Left forelimb (tissue), 1 donor: ENCODE data around the gene ABHD16B.
"Not testable (repeated sequence)": the region's sequence is repeated elsewhere in the genome, so short reads cannot be mapped to it uniquely, and the experiment has no call there.

Experiments used
- DNase-seq: peaks from one replicate; pipeline ENCODE4 v3.0.0-alpha.2; 2018; ENCODE audit warnings: low spot score

ABHD16B gene

DNA sequence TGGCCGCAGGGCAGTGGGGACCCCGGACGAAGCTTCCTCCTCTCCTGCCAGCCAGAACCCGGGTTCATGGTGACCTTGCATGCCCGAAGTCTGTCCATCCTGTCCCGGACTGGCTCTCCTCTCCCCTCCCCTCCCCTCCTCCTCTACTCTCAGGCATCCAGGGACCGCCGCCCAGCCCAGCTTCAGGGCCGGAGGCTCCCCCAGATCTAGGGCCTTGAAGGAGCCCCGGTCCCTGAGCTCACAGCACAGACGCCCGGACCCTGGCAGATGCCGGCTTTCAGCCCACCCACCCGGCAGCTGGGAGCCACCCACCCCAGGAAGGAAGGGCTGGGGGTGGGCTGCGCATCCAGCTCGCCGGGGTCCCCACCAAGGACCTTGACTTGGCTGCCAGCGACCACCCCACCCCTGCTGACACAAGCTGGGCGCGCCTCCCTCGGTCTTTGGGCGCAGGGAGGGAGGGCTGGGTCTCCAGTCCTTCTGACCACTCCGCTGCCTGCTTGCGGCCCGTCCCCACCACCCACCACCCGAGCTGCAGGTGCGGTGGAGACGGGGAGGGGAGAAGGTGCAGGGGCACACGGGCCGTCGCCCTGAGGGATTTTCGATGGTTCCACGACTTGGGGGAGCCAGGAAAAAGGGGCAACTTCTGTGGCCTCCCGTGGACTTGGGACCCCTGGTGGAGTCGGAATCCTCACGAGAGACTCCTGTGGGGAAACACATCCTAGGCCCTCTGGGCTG lies 5.8 kb upstream of the ABHD16B start:
- DNase-seq, result no peak

GRCh38 chr20:63856098-63856511 lies 5.2 kb upstream of the ABHD16B start:
- DNase-seq, result no peak

DNA sequence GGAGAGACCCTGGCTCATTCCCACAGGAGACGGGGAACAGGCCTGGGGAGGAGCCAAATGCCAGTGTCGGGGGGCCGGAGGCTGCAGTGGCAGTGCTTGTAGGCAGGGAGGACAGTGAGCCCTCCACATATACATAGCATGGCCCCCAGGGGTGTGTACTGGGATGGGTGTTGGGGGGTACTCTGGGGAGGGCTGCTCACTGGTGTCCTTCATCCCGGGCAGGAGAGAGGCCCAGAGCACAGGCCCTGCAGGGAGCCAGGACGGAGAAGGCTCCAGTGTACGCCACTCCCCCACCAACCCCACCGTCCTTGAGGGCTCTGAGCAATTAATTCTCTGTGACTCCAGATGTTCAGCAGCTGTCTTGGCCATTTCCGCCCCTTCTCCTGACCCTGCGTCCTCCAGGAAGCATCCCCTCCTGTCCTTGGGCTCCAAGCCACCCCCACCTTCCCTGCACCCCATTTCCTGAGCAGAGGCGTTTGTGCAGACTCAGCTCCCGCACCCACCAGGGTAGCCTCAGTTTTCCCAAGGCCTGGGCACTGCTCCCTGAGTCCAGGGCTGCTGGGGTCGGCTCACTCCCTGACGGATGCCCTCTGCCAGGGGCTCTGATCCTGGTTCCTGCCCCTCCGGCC lies 3.4 kb upstream of the ABHD16B start:
- DNase-seq, result peak; percentile 74

DNA sequence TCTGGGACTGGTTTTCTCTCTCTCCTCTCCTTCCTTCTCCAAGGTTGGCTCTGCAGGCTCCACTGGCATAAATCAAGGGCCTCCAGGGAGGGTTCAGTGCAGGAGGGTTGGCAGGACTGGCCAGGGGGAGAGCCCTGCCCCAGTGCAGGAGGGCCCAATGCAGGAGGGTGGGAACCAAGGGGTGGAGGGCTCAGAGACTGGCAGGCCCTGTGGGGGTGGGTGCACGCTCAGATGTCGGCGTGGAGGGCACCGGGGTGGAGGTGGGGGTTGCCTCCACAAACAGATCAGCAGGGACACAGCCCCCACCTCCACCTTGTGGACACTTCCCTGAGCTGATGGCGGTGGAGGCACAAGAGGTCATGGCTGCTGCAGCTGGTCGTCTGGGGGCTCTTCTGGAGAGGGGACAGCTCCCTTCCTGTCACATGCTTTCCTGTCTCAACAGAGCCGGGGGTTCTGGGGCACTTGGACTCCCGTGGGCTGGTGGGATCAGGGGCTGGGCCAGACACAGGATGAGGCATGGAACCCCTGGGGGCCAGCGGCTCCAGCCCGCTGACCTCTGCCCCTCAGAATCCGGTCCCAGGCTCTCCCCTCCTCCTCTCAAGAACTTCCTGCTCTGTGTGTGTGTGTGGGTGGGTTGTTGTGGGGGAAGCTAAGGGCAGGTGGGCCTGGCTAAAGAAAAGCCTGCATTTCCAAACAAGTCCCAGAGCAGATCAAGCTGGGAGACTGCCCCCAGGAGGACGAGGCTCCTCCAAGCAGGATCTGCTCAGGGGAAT lies 2.7 kb upstream of the ABHD16B start:
- peak; percentile 74 for DNase-seq

- DNase-seq, result no peak
Observed at GRCh38 chr20:63859166-63859699, 2.1 kb upstream of the ABHD16B start.

DNA sequence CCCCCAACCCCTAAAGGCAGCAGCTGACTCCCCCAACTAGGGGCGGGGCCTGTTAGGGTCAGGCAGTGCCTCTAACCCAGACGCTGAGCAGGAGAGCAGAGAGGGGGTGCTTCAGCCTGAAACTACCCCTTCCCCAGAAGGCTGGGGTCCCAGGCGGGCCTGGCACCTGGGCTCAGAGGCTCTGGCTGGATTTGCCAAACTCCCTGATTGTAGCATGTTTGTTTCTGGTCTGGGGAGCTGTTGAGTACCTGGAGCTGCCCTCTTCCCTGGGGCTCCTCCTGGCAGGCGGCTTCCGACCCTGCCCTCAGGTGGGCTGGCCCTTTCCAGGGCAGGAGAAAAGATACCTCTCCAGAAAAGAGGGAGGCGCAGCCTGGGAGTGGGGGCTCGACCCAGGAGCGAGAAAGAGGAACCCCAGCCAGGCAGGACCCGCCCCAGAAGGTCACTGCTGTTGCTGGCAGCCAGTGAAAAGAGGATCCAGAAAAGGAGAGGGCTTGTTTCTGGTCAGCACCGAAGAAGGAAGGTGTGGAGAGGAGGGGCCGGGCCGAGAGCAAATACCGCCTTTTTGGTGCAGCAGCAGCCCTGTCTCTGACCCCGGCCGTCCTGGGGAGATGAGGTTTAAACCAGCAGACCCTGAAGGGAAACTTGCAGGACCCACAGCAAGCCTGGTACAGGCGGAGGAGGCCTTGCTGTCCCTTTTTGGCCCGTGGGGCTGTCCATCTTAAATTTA lies 810 bp upstream of the ABHD16B start:
- no peak for DNase-seq

DNA sequence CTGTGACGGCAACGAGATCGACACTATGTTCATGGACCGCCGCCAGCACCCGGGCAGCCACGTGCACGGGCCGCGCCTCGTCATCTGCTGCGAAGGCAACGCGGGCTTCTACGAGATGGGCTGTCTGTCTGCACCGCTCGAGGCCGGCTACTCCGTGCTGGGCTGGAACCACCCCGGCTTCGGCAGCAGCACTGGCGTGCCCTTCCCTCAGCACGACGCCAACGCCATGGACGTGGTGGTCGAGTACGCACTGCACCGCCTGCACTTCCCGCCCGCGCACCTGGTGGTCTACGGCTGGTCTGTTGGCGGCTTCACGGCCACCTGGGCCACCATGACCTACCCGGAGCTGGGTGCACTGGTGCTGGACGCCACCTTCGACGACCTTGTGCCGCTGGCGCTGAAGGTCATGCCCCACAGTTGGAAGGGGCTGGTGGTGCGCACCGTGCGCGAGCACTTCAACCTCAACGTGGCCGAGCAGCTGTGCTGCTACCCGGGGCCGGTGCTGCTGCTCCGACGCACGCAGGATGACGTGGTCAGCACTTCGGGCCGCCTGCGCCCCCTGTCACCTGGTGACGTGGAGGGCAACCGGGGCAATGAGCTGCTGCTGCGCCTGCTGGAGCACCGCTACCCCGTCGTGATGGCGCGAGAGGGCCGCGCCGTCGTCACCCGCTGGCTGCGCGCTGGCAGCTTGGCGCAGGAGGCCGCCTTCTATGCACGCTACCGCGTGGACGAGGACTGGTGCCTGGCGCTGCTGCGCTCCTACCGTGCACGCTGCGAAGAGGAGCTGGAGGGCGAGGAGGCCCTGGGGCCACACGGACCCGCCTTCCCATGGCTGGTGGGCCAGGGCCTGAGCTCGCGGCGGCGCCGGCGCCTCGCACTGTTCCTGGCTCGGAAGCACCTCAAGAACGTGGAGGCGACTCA lies 943 bp downstream of the ABHD16B start:
- DNase-seq, result no peak

DNA sequence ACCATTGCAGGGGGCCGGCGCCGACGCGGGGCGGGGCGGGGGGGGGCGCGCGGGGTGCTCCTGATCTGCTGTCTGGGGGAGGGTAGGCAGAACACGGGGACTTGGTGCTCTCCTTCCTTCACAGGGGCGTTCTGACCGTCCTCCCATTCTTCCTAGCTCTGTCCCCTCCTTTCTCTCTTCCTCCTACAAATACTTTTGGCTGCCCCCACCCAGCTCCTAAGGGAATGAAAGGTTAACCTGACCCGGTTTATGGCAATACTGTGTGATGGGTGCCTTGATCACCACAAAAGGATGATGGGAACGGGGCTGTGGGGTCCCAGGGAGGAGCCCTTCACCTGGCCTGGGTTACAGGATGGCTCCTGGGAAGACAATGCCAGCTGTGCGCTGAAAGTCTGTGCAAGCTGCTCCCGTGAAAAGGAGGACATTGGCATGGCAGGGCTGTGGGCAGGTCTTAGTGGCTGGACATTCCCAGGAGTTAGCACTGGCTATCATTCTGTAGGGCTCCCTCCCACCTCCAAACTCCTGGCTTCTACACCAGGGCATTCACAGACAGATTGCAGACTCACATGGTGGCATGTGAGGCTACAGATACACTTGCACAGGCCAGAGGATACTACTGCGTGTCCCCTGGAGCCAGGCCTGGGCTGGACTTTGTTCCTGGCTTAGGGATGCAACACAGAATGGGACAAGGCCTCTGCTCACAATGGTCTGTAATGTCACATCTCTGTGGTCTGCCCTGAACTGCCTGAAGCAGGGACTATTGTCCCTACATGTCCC lies 1.9 kb downstream of the ABHD16B start:
- no peak for DNase-seq

DNA sequence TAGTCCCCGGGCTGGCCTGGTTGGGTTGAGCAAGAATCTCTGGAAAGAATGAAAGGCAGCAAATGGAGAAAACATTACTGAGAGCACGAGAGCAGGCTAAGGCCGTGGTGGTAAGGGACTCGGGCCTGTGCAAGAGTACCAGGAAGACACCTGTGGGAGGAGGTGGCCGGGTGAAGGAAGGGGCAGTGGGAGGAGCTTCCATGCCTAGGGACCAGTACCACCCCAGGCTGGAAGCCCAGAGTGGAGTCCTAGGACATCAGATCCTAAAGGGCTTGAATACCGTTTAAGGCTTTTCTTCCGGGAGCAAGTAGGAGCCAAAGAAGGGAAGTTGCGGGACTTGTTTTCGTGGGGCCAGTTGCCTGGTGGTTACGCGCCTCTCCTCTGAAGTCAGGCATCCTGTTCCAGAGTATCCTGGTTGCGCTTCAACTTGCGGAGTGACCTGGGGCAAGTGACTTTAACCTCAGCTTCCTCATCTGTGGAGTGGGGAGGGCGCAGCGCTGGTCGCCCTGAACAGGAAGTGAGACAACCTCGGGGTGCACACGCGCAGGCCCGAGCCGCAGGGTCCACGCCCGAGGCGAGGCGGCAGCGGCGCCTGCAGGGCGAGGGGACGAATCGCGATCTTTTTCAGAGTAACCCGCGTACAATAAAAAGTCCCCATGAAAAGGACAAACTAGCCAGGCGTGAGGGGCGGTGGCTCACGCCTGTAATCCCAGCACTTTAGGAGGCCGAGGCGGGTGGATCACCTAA lies 2.7 kb downstream of the ABHD16B start:
- peak; percentile 80 for DNase-seq

DNA sequence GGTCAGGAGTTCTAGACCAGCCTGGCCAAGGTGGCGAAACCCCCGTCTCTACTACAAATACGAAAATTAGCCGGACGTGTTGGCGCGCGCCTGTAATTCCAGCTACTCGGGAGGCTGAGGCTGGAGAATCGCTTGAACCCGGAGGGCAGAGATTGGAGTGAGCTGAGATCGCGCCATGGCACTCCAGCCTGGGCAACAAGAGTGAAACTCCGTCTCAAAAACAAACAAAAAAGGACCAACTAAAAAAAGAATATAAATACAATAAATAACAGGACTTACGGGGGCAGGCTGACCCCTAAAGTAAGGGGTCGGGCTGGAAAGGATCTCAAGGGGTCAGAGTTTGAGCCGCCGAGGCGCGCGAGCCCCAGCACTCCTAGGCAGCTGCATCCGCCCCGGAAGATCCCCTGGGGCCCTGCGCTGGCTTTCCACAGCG lies 3.3 kb downstream of the ABHD16B start:
- no peak for DNase-seq

- peak; percentile 98 for DNase-seq
Observed at GRCh38 chr20:63864978-63865640, 3.8 kb downstream of the ABHD16B start, which contains the start of gene TPD52L2. TPD52L2 (plus strand) TSS chr20:63865270; CDS start chr20:63865366, 96 bp downstream.

- DNase-seq, result not testable (repeated sequence)
Observed at GRCh38 chr20:63867042-63867441, 5.7 kb downstream of the ABHD16B start.

DNA sequence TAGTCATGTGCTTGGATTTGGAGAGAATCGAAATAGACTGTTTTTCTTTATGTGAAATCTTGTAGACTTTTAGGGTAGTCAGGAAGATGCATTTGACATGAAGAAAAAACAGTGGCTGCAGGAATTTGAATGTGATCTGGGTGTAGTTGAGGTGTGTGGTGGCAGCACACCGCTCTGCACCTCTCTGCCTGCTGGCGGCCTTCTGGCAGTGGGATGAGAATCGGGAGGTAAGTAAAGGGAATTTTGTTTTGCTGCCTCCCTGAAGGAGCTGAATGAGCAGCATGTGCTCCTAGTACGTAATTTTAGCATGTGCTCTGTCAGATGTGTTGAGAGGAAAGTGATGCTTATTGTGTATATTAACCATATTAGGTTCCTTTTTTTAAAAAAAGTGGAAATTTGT lies 7.0 kb downstream of the ABHD16B start:
- no peak for DNase-seq

- DNase-seq, result no peak
Observed at GRCh38 chr20:63873477-63873971, 12.2 kb downstream of the ABHD16B start.

GRCh38 chr20:63874241-63874640 lies 12.9 kb downstream of the ABHD16B start:
- not testable (repeated sequence) for DNase-seq

DNA sequence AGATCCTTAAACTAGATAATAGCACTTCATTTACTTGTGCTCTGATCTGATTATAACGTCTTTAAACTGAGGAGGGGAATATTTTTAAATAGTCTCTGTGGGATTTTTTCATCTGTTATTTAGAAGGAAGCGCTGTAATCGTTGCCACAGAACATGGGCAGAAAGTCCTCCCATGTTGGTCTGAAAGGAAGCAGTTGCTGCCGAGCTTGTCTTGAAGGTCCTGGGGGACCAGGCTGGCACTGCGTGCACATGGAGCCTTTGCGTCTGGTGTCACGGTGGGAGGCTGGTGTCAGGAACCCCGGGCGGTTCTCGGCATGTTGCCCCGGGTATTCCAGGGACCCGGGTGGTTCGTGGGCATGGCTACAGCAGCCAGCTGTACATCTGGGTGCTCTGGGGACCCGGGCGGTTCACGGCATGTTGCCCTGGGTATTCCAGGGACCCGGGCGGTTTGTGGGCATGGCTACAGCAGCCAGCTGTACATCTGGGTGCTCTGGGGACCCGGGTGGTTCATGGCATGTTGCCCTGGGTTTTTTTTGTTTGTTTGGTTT lies 15.3 kb downstream of the ABHD16B start:
- no peak for DNase-seq

- no peak for DNase-seq
Observed at GRCh38 chr20:63877755-63878470, 16.6 kb downstream of the ABHD16B start.
